ENCODE measurements around the gene CDH2. TPM values are rescaled to one million over a fixed set of nuclear protein-coding genes. Genes with fewer than 3 reads are reported as not detected.

Gene CDH2
- total RNA-seq, 1 experiment from 2014 or later = 36.2 TPM

DNA sequence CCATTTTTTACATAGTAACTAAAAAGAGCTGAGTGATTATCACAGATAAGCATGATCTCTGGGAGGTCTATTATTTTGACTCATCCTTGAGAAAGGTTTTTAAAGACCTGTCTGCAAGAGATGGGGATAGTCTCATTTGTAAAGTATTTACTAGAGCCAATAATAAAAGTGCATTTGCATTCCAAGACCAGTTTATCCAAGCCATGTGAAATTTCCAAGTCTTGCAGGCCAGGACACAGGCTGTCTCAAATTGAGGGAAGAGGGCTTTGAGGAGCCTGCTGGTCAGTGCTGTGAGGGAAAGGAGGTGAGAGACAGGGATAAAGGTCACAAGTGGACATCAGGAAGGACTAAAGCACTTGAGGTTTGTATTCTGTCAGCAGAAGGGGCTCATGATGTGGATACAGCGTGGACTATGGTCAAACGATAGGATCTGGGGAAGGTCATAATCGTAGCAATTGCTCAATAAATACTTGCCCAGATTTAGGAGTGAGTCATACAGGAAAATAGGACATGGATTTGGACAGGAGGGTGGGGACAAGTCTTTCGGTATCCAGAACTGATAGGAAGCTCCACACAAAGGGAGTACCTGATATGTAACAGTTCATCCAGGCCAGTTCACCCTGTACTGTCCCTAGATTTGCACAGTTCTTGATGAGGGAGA is 6.6 kb upstream of the CDH2 start:
- H3K4me1 ChIP-seq (ENCODE audit: insufficient read depth, low read length) = no peaks in the 10 kb centered on the region; the same call in 1 of the 2 replicates
- H3K27ac ChIP-seq (ENCODE audit: insufficient read length, low read depth, low read length) = no peak overlapping the region
- H4K20me1 ChIP-seq (ENCODE audit: control insufficient read depth, insufficient read depth, insufficient read length) = no peaks in the 10 kb centered on the region
- H4K8ac ChIP-seq (replicated peaks; ENCODE audit: insufficient read length, low read depth, low read length) = no peak overlapping the region
- TF ChIP-seq, protein P1, sequence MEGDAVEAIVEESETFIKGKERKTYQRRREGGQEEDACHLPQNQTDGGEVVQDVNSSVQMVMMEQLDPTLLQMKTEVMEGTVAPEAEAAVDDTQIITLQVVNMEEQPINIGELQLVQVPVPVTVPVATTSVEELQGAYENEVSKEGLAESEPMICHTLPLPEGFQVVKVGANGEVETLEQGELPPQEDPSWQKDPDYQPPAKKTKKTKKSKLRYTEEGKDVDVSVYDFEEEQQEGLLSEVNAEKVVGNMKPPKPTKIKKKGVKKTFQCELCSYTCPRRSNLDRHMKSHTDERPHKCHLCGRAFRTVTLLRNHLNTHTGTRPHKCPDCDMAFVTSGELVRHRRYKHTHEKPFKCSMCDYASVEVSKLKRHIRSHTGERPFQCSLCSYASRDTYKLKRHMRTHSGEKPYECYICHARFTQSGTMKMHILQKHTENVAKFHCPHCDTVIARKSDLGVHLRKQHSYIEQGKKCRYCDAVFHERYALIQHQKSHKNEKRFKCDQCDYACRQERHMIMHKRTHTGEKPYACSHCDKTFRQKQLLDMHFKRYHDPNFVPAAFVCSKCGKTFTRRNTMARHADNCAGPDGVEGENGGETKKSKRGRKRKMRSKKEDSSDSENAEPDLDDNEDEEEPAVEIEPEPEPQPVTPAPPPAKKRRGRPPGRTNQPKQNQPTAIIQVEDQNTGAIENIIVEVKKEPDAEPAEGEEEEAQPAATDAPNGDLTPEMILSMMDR (conservative IDR thresholded peaks at IDR 0.05) = no peak
- H3K9ac ChIP-seq (ENCODE audit: extremely low read depth, insufficient read length, low read length) = no peak overlapping the region
- no peak overlapping the region for H3K18ac ChIP-seq (ENCODE audit: insufficient read length, low read depth, low read length)
- no peak overlapping the region for H3T11ph ChIP-seq (ENCODE audit: low read length)
- no peaks in the 10 kb centered on the region for H3K9me3 ChIP-seq (ENCODE audit: control insufficient read depth, low read depth, low read length)
- H3K27me3 ChIP-seq (ENCODE audit: insufficient read depth, low read length) = peaks cover 2% of the 10 kb centered on the region; the same call in 1 of the 2 replicates
- no peak overlapping the region for H3K4ac ChIP-seq (ENCODE audit: low read depth, low read length)
- H3K23ac ChIP-seq (ENCODE audit: insufficient read length, low read depth, low read length) = no peak overlapping the region
- Mint-ChIP-seq H3K36me3 (ENCODE audit: insufficient read depth in 1 of 3, low read depth in 3 of 3) (no peaks in the 10 kb centered on the region), H3K4me1 (peaks cover 45 to 46% of the 10 kb centered on the region in 2 experiments), H3K9me3 (no peaks in the 10 kb centered on the region; a peak in 2 of 5 replicates), H3K27me3 (ENCODE audit: low read depth) (peaks cover 6% of the 10 kb centered on the region), H3K27ac (no peak overlapping the region), H3K4me3 (no peak overlapping the region)
- no peak overlapping the region for H2BK5ac ChIP-seq (ENCODE audit: insufficient read length, low read length)
- no peaks in the 10 kb centered on the region for H3K23me2 ChIP-seq (ENCODE audit: insufficient read length, low read depth, low read length, poor library complexity, severe bottlenecking)
- no peak overlapping the region for H2BK12ac ChIP-seq (ENCODE audit: insufficient read length, low read depth, low read length)
- DNase-seq = no peak
- H3K14ac ChIP-seq (ENCODE audit: insufficient read depth, low read length) = no peak overlapping the region
- no peak overlapping the region for H2BK120ac ChIP-seq (ENCODE audit: low read depth, low read length, poor library complexity, severe bottlenecking)
- no peak overlapping the region for H3K56ac ChIP-seq (ENCODE audit: insufficient read length, low read depth, low read length)
- no peak overlapping the region for H4K5ac ChIP-seq (ENCODE audit: insufficient read length, low read depth, low read length)
- H4K91ac ChIP-seq (ENCODE audit: insufficient read length, low read depth, low read length) = no peak overlapping the region
- no CpG with 5 or more reads among the region's 4 CpGs for WGBS (ENCODE audit: extremely low coverage, insufficient read length, low lambda C conversion rate)
- H2AK5ac ChIP-seq (ENCODE audit: insufficient read length, low read length) = no peak overlapping the region
- H3K79me2 ChIP-seq (ENCODE audit: insufficient read depth, low read length) = no peaks in the 10 kb centered on the region
- H2BK15ac ChIP-seq (ENCODE audit: low read depth, low read length) = no peak overlapping the region
- H2AFZ ChIP-seq (ENCODE audit: low read length) = no peak overlapping the region
- H2BK20ac ChIP-seq (ENCODE audit: low read depth, low read length, poor library complexity, severe bottlenecking) = no peak overlapping the region
- no peak overlapping the region for H3K4me2 ChIP-seq (ENCODE audit: insufficient read depth, insufficient read length, low read length)
- H3K79me1 ChIP-seq (ENCODE audit: insufficient read depth, low read depth, low read length, poor library complexity, severe bottlenecking) = no peaks in the 10 kb centered on the region
